HCT116 (cell line): ENCODE results near the gene ZNF488. TPM values are rescaled to one million over a fixed set of nuclear protein-coding genes. Genes with fewer than 3 reads are reported as not detected.

Source experiments
- ATAC-seq: fragments of 200-7000 bp; cut with Tn5 transposase; 2 replicates; pipeline ENCODE4 v1.9.1; 2020; ENCODE audit warnings: mild to moderate bottlenecking, moderate library complexity
- BruUV-seq: library from RNA; stranded (reverse); fragments of 400-500 nt; replicated peaks from 2 replicates; lab custom pipeline; 2021; lab: Mats Ljungman, UMichigan
- CTCF ChIA-PET: fragments of 300-600 bp; sonication (Branson Sonifier 250); formaldehyde crosslinking; loops from one replicate; lab custom pipeline; 2021; ENCODE audit warnings: antibody characterized with exemption; lab: Charles Lee
- POLR2A ChIA-PET: fragments of 300-600, 350-600 bp; sonication (Branson Sonifier 250); formaldehyde crosslinking; loops from one replicate; lab custom pipeline; 2021; ENCODE audit warnings: antibody characterized with exemption; lab: Charles Lee
- RAD21 ChIA-PET, 2 experiments: fragments of 300-600 bp; sonication (Branson Sonifier 250); formaldehyde crosslinking; loops; one replicate each; lab custom pipeline; 2023; ENCODE audit warnings: low total read pairs in 2 of 2; ENCODE audit not compliant: uncharacterized antibody in 2 of 2, unreplicated experiment in 2 of 2, low non-redundant PET in 1 of 2; lab: Charles Lee
- DNase-seq: peaks from one replicate; pipeline ENCODE4 v3.0.0-alpha.2; 2010; ENCODE audit warnings: low read depth, low spot score
- H2AFZ ChIP-seq: fragments of 200-600 bp; shearing (Covaris generic), sonication (generic); 2 replicates; pipeline ENCODE4 v1.6.1; 2017; ENCODE audit warnings: low read depth, mixed run types, mixed read lengths, antibody characterized with exemption, low read length; ENCODE audit not compliant: poor library complexity, severe bottlenecking
- H3K27ac ChIP-seq: 2 replicates; pipeline ENCODE4 v1.5.1; 2012; ENCODE audit warnings: low read depth, low read length
- H3K27me3 ChIP-seq: fragments of 200-600 bp; sonication (generic); 2 replicates; pipeline ENCODE4 v1.6.1; 2016; ENCODE audit warnings: mixed run types, low read length, mixed read lengths; ENCODE audit not compliant: insufficient read depth
- H3K36me3 ChIP-seq, 2 experiments: fragments of 200-500 bp in 1 of 2; fragments of 200-600 bp in 1 of 2; sonication (Bioruptor generic) in 1 of 2; sonication (generic) in 1 of 2; 2 replicates each; pipeline versions ENCODE4 v1.5.1 to v1.6.1; 2014 to 2016; ENCODE audit warnings: low read length in 2 of 2, inconsistent platforms in 1 of 2, mixed read lengths in 1 of 2, mixed run types in 1 of 2; ENCODE audit not compliant: insufficient read depth in 2 of 2, control insufficient read depth in 1 of 2
- H3K4me1 ChIP-seq, 2 experiments: fragments of 200-600 bp in 1 of 2; sonication (generic) in 1 of 2; 2 replicates each; pipeline versions ENCODE4 v1.5.1 to v1.6.1; 2012 to 2017; ENCODE audit warnings: low read length in 2 of 2, inconsistent platforms in 1 of 2, mild to moderate bottlenecking in 1 of 2, mixed read lengths in 1 of 2, mixed run types in 1 of 2, moderate library complexity in 1 of 2; ENCODE audit not compliant: insufficient read depth in 2 of 2, control insufficient read depth in 1 of 2
- H3K4me2 ChIP-seq: fragments of 200-600 bp; sonication (generic); 2 replicates; pipeline ENCODE4 v1.6.1; 2017; ENCODE audit warnings: mixed run types, low read length, mixed read lengths
- H3K4me3 ChIP-seq, 2 experiments: fragments of 200-600 bp in 1 of 2; sonication (generic) in 1 of 2; replicated peaks in 1 of 2; 2 replicates each; pipeline ENCODE4 v1.5.1; 2011 to 2016; ENCODE audit warnings: low read length in 2 of 2, control low read depth in 1 of 2, low read depth in 1 of 2, mild to moderate bottlenecking in 1 of 2, mixed read lengths in 1 of 2, mixed run types in 1 of 2
- H3K79me2 ChIP-seq: fragments of 200-600 bp; sonication (generic); 2 replicates; pipeline ENCODE4 v1.6.1; 2017; ENCODE audit warnings: mild to moderate bottlenecking, mixed run types, low read length, moderate library complexity, mixed read lengths; ENCODE audit not compliant: insufficient read depth
- H3K9ac ChIP-seq: fragments of 200-600 bp; sonication (generic); 2 replicates; pipeline ENCODE4 v1.6.1; 2016; ENCODE audit warnings: low read length, mixed read lengths
- H3K9me2 ChIP-seq: fragments of 200-600 bp; sonication (generic), shearing (Covaris generic); 2 replicates; pipeline ENCODE4 v1.6.1; 2017; ENCODE audit warnings: mixed run types, mild to moderate bottlenecking, moderate library complexity; ENCODE audit not compliant: insufficient read depth
- H3K9me3 ChIP-seq, 2 experiments: fragments of 200-500 bp in 1 of 2; fragments of 200-600 bp in 1 of 2; sonication (Bioruptor generic) in 1 of 2; sonication (generic) in 1 of 2; 2 replicates each; pipeline ENCODE4 v1.6.1; 2014 to 2017; ENCODE audit warnings: low read length in 2 of 2, mixed read lengths in 2 of 2, inconsistent platforms in 1 of 2, low read depth in 1 of 2, mild to moderate bottlenecking in 1 of 2, mixed run types in 1 of 2, moderate library complexity in 1 of 2; ENCODE audit not compliant: control insufficient read depth in 1 of 2, insufficient read depth in 1 of 2
- H4K20me1 ChIP-seq: fragments of 200-600 bp; sonication (generic), shearing (Covaris generic); 2 replicates; pipeline ENCODE4 v1.6.1; 2017; ENCODE audit warnings: mixed run types, mild to moderate bottlenecking, moderate library complexity; ENCODE audit not compliant: insufficient read depth
- CEBPB ChIP-seq: IDR thresholded peaks from 2 replicates; pipeline ENCODE4 v1.6.1; 2012; ENCODE audit warnings: low read depth
- CTCF ChIP-seq, 3 experiments: fragments of 200-600 bp in 1 of 3; sonication (generic) in 1 of 3; IDR thresholded peaks in 2 of 3; conservative IDR thresholded peaks in 1 of 3; 2 replicates each; pipeline ENCODE4 v1.5.1; 2012 to 2017; ENCODE audit warnings: low read depth in 2 of 3, low read length in 2 of 3, antibody characterized with exemption in 1 of 3, borderline replicate concordance in 1 of 3, control low read depth in 1 of 3, mild to moderate bottlenecking in 1 of 3, mixed read lengths in 1 of 3, mixed run types in 1 of 3, moderate library complexity in 1 of 3; ENCODE audit not compliant: insufficient read depth in 1 of 3
- ELF1 ChIP-seq: IDR thresholded peaks from 2 replicates; pipeline ENCODE4 v1.6.1; 2012; ENCODE audit warnings: low read depth, borderline replicate concordance
- EZH2phosphoT487 ChIP-seq: fragments of 200-600 bp; IDR thresholded peaks from 2 replicates; pipeline ENCODE4 v1.6.1; 2018; ENCODE audit warnings: antibody characterized with exemption, borderline replicate concordance
- JUND ChIP-seq: IDR thresholded peaks from 2 replicates; pipeline ENCODE4 v1.6.1; 2012
- POLR2A ChIP-seq: IDR thresholded peaks from 2 replicates; pipeline ENCODE4 v1.7.0; 2011; ENCODE audit warnings: borderline replicate concordance; ENCODE audit not compliant: insufficient read depth, insufficient read length; ENCODE audit errors: extremely low read depth
- POLR2AphosphoS5 ChIP-seq: IDR thresholded peaks from 2 replicates; pipeline ENCODE4 v1.6.1; 2011; ENCODE audit warnings: mild to moderate bottlenecking, low read depth, low read length, moderate library complexity
- REST ChIP-seq: IDR thresholded peaks from 2 replicates; pipeline ENCODE4 v1.6.1; 2012; ENCODE audit warnings: low read depth
- SIN3A ChIP-seq: IDR thresholded peaks from 2 replicates; pipeline ENCODE4 v1.6.1; 2012; ENCODE audit warnings: low read depth
- TCF7L2 ChIP-seq: IDR thresholded peaks from 2 replicates; pipeline ENCODE4 v1.7.0; 2011; ENCODE audit warnings: borderline replicate concordance, inconsistent platforms; ENCODE audit not compliant: insufficient read depth, insufficient read length; ENCODE audit errors: extremely low read depth
- YY1 ChIP-seq: IDR thresholded peaks from 2 replicates; pipeline ENCODE4 v1.6.1; 2011; ENCODE audit warnings: low read length, low read depth, moderate library complexity, mild to moderate bottlenecking; ENCODE audit not compliant: insufficient replicate concordance; ENCODE audit errors: extremely low read depth
- ZFX ChIP-seq: fragments of 450-650 bp; IDR thresholded peaks from 2 replicates; pipeline ENCODE4 v1.6.1; 2017
- ZNF274 ChIP-seq: fragments of 200-500 bp; sonication (Bioruptor generic); IDR thresholded peaks from 2 replicates; pipeline ENCODE4 v1.6.1; 2014; ENCODE audit warnings: mild to moderate bottlenecking, low read depth, low read length, inconsistent platforms
- intact Hi-C: fragments of 100-400 bp; cut with micrococcal nuclease; formaldehyde crosslinking; loops from 2 replicates; pipeline ENCODE4 v1.10.0; 2022
- total RNA-seq: library from RNA; stranded (reverse); gene quantifications from one replicate; pipeline ENCODE4 v1.2.1, GENCODE V29; 2021; ENCODE audit not compliant: unreplicated experiment

The ZNF488 gene
- total RNA-seq, 1 experiment from 2014 or later: 3.9 TPM

- Histone ChIP-seq H3K4me3 (no peak overlapping the region), H3K4me1 (peaks cover 0 to 12% of the 10 kb centered on the region in 2 experiments; a peak in 1 of 4 replicates), H3K4me2 (no peak overlapping the region), H3K79me2 (no peaks in the 10 kb centered on the region), H3K9me3 (no peaks in the 10 kb centered on the region), H3K27me3 (no peaks in the 10 kb centered on the region), H4K20me1 (no peaks in the 10 kb centered on the region), H3K36me3 (no peaks in the 10 kb centered on the region), H2AFZ (no peak overlapping the region), H3K9ac (no peak overlapping the region), H3K27ac (no peak overlapping the region), H3K9me2 (no peaks in the 10 kb centered on the region)
- ATAC-seq (no peak), DNase-seq (no peak)
- CTCF ChIA-PET: interaction anchor here (1.1 kb wide), 1 partner anchor 18 kb away, joined by 3 read pairs; no protein-coding TSS in a partner anchor
- TF ChIP-seq POLR2A (no peak), ELF1 (no peak), ZNF274 (no peak)
- RAD21 ChIA-PET: no interaction called here
- POLR2A ChIA-PET: no interaction called here
- no TSS peak for BruUV-seq
- intact Hi-C loops: no loop called here
These were observed 25.6 kb downstream of the ZNF488 start for GRCh38 chr10:47358457-47358856.

- ChIA-PET RAD21 (no interaction called here), CTCF (interaction anchor here (1.1 kb wide), 1 partner anchor 17 kb away, joined by 3 read pairs; no protein-coding TSS in a partner anchor), POLR2A (no interaction called here)
- no peaks in the 10 kb centered on the region for H3K79me2 ChIP-seq
- DNase-seq: no peak
- no peaks in the 10 kb centered on the region for H3K9me3 ChIP-seq
- H3K4me3 ChIP-seq: no peak overlapping the region
- peaks cover 0 to 12% of the 10 kb centered on the region in 2 experiments; a peak in 1 of 4 replicates for H3K4me1 ChIP-seq
- H2AFZ ChIP-seq: no peak overlapping the region
- no peaks in the 10 kb centered on the region for H3K9me2 ChIP-seq
- H3K9ac ChIP-seq: no peak overlapping the region
- H3K27me3 ChIP-seq: no peaks in the 10 kb centered on the region
- BruUV-seq: no TSS peak
- intact Hi-C loops: no loop called here
- H3K27ac ChIP-seq: no peak overlapping the region
- H4K20me1 ChIP-seq: no peaks in the 10 kb centered on the region
- H3K4me2 ChIP-seq: no peak overlapping the region
- ATAC-seq: no peak
- no peaks in the 10 kb centered on the region for H3K36me3 ChIP-seq
- no peak for TF ChIP-seq SIN3A
- no peak for TF ChIP-seq JUND
- no peak for TF ChIP-seq ZNF274
- no peak for TF ChIP-seq TCF7L2
- TF ChIP-seq YY1: no peak
- TF ChIP-seq ZFX: no peak
- TF ChIP-seq CTCF (IDR thresholded peaks at IDR 0.05 in 2 of 3, conservative IDR thresholded peaks at IDR 0.05 in 1 of 3; ENCODE audit: borderline replicate concordance in 1 of 3, insufficient read depth in 1 of 3, low read depth in 2 of 3, low read length in 2 of 3): no peak
- TF ChIP-seq EZH2phosphoT487: no peak
- TF ChIP-seq REST: no peak
- TF ChIP-seq POLR2AphosphoS5: no peak
- TF ChIP-seq CEBPB: no peak
These were observed 26.2 kb downstream of the ZNF488 start for GRCh38 chr10:47357911-47358310.
